ENCODE data around the gene CIDEB.

CIDEB gene

DNA sequence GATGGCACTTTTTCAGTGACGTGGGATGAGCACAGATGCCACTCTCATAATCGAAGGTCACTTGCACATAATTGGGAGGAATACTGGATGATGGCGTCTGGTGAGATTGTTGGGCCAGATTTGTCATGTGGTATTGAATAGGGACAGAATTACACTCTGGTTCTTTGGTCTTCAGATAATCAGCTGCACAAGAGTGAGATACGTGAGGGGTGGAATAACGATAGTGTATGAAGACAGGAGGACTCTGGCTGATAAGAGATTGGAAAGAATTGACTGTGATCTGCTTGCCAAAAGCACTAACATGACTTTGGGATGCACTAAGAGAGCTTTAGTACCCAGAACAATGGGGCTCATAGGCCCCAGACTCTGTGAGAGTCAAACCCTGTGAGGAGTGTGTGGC is 29.4 kb downstream of the CIDEB start:
- no peak overlapping the region for H3K4me3 ChIP-seq (ENCODE audit: low read length)
- no peak for TF ChIP-seq CTCF (conservative IDR thresholded peaks at IDR 0.05; ENCODE audit: low read depth, low read length)
- DNase-seq (ENCODE audit: low read depth): no peak

DNA sequence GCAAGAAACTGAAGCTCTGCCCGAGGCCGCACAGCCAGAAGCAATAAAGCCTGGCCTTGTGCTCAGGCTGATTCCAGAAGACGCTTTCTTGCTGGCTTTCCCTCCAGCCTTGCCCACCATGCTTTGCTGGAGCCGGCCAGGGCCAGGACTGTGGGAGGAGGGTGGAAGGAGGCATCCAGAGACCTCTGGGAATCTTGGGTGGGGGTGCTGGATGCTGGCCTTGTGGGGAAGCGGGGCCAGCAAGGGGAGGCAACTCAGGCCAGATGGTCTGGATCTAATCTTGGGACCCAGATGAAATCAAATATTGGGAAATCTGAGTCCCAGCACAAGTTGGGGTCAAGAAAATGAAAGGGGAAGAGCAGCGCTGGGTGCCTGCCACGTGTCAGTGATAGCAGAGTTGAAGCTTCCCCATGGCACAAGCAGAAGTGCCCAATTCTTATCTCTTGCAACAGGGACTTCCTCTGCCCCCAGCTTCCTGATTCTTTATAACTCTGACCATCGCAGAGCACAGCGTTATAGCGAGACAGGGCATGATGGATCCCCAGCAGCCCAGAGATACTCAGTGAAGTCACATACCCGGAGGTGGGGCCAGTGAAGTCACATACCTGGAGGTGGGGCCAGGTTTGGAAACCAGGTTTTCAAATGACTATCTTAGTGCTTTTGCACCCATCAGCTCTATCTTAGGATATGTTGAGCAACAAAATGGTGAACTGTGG is 30.0 kb downstream of the CIDEB start:
- H3K4me3 ChIP-seq (ENCODE audit: low read length): no peak overlapping the region
- DNase-seq (ENCODE audit: low read depth): no peak
- TF ChIP-seq CTCF (conservative IDR thresholded peaks at IDR 0.05; ENCODE audit: low read depth, low read length): no peak

- no peak for DNase-seq (ENCODE audit: low read depth)
- no peak overlapping the region for H3K4me3 ChIP-seq (ENCODE audit: low read length)
- no peak for TF ChIP-seq CTCF (conservative IDR thresholded peaks at IDR 0.05; ENCODE audit: low read depth, low read length)
These were observed 30.7 kb downstream of the CIDEB start for GRCh38 chr14:24277071-24277470.

DNA sequence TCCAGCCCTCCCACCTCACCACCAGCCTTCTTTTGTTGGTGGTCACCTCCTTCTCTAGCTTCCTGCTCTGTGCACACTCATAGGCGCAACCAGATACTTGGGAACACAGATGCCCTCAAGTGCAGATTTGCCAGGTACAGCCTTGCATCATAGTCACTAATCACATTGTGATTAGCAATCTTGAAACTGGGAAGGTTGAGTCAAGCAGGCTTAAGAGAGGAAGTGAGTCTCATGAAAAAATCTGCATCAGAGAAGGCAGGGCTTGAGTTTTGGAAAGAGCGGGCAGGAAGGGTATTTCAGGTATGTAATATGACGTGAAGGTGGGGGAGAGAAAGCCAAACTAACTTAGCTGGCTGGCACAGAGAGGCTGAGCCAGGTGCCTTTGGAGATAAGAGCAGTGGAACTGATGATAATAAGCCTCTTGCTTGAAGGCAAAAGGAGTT is 33.7 kb downstream of the CIDEB start:
- peak; percentile 89 for DNase-seq (ENCODE audit: low read depth)
- H3K4me3 ChIP-seq (ENCODE audit: low read length): no peak overlapping the region
- no peak for TF ChIP-seq CTCF (conservative IDR thresholded peaks at IDR 0.05; ENCODE audit: low read depth, low read length)

GRCh38 chr14:24273422-24273998 is 34.3 kb downstream of the CIDEB start:
- no peak overlapping the region for H3K4me3 ChIP-seq (ENCODE audit: low read length)

GRCh38 chr14:24272467-24272866 is 35.3 kb downstream of the CIDEB start:
- DNase-seq (ENCODE audit: low read depth): no peak
- no peak overlapping the region for H3K4me3 ChIP-seq (ENCODE audit: low read length)
- no peak for TF ChIP-seq CTCF (conservative IDR thresholded peaks at IDR 0.05; ENCODE audit: low read depth, low read length)

More at GRCh38 chr14:24273422-24273998, 34.3 kb downstream of the CIDEB start:
- DNase-seq (ENCODE audit: low read depth): no peak
- peak; percentile 49 for TF ChIP-seq CTCF (conservative IDR thresholded peaks at IDR 0.05; ENCODE audit: low read depth, low read length)

DNA sequence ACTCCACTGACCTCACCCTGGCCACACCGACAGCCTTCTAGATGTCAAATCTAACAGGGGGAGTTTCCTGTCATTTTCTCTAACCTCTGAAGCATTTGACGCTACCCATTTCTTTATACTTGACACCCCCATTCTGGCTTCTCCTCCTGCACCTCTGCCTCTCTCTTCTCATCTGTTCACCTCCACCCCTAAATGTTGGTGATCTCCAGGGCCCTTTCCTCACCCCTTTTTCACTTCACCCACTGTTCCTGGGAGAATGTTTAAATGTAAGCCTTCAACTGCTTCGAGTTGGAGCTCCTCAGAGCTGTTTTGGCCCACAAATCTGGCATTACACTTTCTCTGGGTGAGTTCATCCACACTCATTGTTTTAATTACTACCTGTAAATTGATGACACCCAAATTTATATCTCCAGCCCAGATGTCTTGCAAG is 35.9 kb downstream of the CIDEB start:
- TF ChIP-seq CTCF (conservative IDR thresholded peaks at IDR 0.05; ENCODE audit: low read depth, low read length): no peak

More for the DNA sequence above, 35.9 kb downstream of the CIDEB start:
- DNase-seq (ENCODE audit: low read depth): no peak
- peak overlapping the region; percentile 86 for H3K4me3 ChIP-seq (ENCODE audit: low read length)
